H1 (cell line): Measurements from ENCODE around the gene MEX3B. TPM values are rescaled to one million over a fixed set of nuclear protein-coding genes. Genes with fewer than 3 reads are reported as not detected.

Experiments used
- ATF3 ChIP-seq: IDR thresholded peaks from 2 replicates; pipeline ENCODE4 v1.6.1; 2011; ENCODE audit warnings: low read depth, mild to moderate bottlenecking, low read length; ENCODE audit not compliant: insufficient read depth
- BACH1 ChIP-seq: IDR thresholded peaks from 2 replicates; pipeline ENCODE4 v1.6.1; 2012; ENCODE audit warnings: low read length, improper control_type of control experiment
- EZH2 ChIP-seq: fragments of 200-600 bp; sonication (generic); IDR thresholded peaks from 2 replicates; pipeline ENCODE4 v1.7.1; 2012; ENCODE audit warnings: low read depth, mild to moderate bottlenecking, moderate library complexity, low read length, inconsistent platforms; ENCODE audit not compliant: severe bottlenecking
- JUND ChIP-seq: IDR thresholded peaks from 2 replicates; pipeline ENCODE4 v1.6.1; 2011; ENCODE audit warnings: mild to moderate bottlenecking, improper control_type of control experiment, low read length
- MAX ChIP-seq: IDR thresholded peaks from 2 replicates; pipeline ENCODE4 v1.6.1; 2012; ENCODE audit warnings: inconsistent platforms
- TAF7 ChIP-seq: optimal IDR thresholded peaks from 2 replicates; pipeline ENCODE3; 2011; ENCODE audit warnings: low read depth, mild to moderate bottlenecking, inconsistent platforms, low read length, moderate library complexity, borderline replicate concordance
- TCF12 ChIP-seq: IDR thresholded peaks from 2 replicates; pipeline ENCODE4 v1.6.1; 2011; ENCODE audit warnings: low read depth, mild to moderate bottlenecking, low read length
- TEAD4 ChIP-seq: IDR thresholded peaks from 2 replicates; pipeline ENCODE4 v1.6.1; 2012; ENCODE audit warnings: low read depth, low read length, inconsistent platforms, mixed read lengths
- polyA plus RNA-seq, 7 experiments: library from polyadenylated mRNA; depleted of rRNA in 3 of 7; stranded (reverse) in 5 of 7; unstranded in 2 of 7; fragments of >200 nt in 5 of 7; fragments of 200-250 nt in 2 of 7; gene quantifications; 1 replicate in 5 of 7; 2 replicates in 1 of 7; 4 replicates in 1 of 7; pipeline versions ENCODE4 v1.2.1 to v1.2.3, GENCODE V29; 2011 to 2013; ENCODE audit warnings: missing spikeins in 2 of 7, mixed read lengths in 2 of 7
- total RNA-seq: library from RNA; stranded (reverse); fragmentation: NEBNext Ultra II Directional; extraction: Animal tissue kit (Norgen Biotek cat#: 25700); gene quantifications from 2 replicates; pipeline ENCODE4 v1.2.1, GENCODE V29; 2021

The MEX3B gene
- total and polyA plus RNA-seq, 2 of the 8 experiments (the other 6 are each of a cell fraction or from before 2014, with no cell fraction given), result 8.0 to 15.9 TPM

- no peak for TF ChIP-seq BACH1
- no peak for TF ChIP-seq MAX
- no peak for TF ChIP-seq JUND
- no peak for TF ChIP-seq TEAD4
- no peak for TF ChIP-seq TAF7
- TF ChIP-seq EZH2, result no peak
- no peak for TF ChIP-seq ATF3
- TF ChIP-seq TCF12, result no peak
These were observed 30.8 kb downstream of the MEX3B start (continued) for GRCh38 chr15:82014989-82015388.
